ENCODE results near the gene ANKRD16. TPM values are rescaled to one million over a fixed set of nuclear protein-coding genes. Genes with fewer than 3 reads are reported as not detected.
"Not testable (repeated sequence)": the region's sequence is repeated elsewhere in the genome, so short reads cannot be mapped to it uniquely, and the experiment has no call there.

The ANKRD16 gene
- total RNA-seq, 2 donors from 2014 or later: 6.7 to 7.1 TPM

DNA sequence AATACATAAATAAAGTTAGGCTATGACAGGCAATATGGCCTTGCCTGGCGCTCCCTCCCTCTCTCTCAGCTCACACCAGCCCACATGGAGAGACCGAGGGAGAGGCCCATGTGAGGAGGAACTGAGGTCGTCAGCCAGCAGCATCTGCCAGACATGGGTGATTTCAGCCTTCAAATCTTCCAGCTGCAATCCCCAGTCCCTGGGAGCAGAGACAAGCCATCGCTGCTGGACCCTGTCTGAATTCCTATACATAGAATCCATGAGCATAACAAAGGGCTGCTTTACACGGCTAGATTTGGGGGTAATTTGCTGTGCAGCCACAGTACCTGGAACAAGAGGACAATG lies 35.6 kb downstream of the ANKRD16 start:
- ATAC-seq (no peak), DNase-seq (no peak)
- intact Hi-C loops (cut with DNase I, micrococcal nuclease): no loop called here

DNA sequence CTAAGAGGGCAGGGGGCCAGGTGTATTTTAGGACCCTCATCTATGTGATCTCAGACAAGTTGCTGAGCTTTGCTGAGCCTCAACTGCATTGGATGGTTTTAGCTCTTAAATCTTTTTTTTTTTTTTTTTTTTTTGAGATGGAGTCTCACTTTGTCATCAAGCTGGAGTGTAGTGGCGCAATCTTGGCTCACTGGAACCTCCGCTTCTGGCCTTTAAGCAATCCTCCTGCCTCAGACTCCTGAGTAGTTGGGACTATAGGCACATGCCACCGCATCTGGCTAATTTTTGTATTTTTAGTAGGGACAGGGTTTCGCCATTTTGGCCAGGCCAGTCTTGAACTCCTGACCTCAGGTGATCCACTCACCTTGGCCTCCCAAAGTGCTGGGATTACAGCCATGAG lies 43.0 kb downstream of the ANKRD16 start:
- DNase-seq; ATAC-seq; intact Hi-C loops (cut with DNase I, micrococcal nuclease): not testable (repeated sequence)

DNA sequence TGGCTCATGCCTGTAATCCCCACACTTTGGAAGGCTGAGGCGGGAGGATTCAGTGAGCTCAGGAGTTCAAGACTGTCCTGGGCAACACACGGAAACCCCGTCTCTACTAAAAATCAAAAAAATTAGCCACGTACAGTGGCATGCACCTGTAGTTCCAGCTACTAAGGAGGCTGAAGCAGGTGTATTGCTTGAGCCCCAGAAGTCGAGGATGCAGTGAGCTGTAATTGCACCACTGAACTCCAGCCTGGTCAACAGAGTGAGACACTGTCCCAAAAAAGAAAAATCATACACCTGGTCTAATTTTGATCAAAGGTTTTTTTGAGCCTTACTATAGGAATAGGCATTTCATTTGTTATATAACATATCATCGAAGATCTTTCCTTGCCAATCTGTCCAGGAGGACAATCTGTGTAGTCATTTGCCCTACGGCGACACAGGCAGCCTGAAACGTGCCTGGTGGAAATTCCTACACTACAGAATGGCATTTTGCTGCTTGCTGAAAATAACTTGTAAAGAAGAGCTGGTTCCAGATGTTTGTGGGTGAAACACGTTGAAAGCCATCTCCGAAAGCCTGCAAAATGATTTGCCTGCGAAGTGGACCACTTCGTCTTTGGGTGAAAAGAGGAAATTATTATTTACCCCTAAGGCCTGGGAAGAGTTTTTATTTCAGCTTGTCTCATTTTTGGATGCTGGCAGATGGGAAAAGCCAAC lies 45.2 kb downstream of the ANKRD16 start:
- intact Hi-C loops (cut with DNase I, micrococcal nuclease): no loop called here
- ATAC-seq (no peak), DNase-seq (no peak)

DNA sequence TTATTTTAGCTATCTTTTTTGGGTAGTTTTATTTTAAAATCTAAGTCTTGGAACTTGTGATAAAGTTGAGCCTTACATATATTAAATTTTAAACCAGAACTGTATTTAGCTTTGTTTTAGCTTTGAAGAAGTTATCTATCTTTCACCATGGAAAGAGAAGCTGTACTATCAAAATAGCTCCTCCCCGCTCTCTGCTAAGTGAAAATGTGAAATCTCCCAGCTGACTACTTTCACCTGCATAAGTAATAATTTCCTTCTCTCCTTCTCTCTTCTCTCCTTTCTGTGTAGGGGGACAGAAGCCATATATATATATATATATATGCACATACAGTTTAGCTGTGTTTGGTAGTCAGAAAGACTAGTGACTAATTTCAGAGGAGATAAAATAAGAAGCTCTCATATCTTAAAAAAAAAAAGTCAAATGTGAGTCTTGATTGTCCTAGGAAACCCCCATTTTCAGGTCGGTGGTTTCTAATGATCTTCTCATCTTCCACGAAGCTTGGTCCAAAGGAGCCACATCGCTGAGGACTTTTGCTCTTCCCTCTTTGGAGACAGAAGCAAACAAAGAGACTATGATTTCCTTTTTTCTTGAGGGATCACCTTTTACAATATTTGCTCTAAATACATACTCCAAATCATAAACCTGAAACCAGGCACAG lies 45.9 kb downstream of the ANKRD16 start:
- ATAC-seq (peak; percentile 56), DNase-seq (no peak)
- intact Hi-C loops (cut with DNase I, micrococcal nuclease): no loop called here

DNA sequence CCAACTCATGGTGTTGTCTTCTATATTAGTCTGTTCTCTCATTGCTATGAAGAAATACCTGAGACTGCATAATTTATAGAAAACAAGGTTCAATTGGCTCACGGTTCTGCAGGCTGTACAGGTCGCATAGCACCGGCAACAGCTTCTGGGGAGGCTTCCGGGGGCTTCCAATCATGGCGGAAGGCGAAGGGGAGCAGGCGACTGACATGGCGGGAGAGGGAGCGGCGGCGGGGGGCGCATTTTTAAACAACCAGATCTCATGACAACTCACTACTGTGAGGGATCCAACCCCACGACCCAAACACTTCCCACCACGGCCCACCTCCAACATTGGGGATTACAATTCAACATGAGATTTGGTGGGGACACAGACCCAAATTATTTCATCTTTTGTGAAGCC lies 47.7 kb downstream of the ANKRD16 start:
- intact Hi-C loops (cut with DNase I, micrococcal nuclease): no loop called here
- DNase-seq: no peak
- no peak for ATAC-seq

DNA sequence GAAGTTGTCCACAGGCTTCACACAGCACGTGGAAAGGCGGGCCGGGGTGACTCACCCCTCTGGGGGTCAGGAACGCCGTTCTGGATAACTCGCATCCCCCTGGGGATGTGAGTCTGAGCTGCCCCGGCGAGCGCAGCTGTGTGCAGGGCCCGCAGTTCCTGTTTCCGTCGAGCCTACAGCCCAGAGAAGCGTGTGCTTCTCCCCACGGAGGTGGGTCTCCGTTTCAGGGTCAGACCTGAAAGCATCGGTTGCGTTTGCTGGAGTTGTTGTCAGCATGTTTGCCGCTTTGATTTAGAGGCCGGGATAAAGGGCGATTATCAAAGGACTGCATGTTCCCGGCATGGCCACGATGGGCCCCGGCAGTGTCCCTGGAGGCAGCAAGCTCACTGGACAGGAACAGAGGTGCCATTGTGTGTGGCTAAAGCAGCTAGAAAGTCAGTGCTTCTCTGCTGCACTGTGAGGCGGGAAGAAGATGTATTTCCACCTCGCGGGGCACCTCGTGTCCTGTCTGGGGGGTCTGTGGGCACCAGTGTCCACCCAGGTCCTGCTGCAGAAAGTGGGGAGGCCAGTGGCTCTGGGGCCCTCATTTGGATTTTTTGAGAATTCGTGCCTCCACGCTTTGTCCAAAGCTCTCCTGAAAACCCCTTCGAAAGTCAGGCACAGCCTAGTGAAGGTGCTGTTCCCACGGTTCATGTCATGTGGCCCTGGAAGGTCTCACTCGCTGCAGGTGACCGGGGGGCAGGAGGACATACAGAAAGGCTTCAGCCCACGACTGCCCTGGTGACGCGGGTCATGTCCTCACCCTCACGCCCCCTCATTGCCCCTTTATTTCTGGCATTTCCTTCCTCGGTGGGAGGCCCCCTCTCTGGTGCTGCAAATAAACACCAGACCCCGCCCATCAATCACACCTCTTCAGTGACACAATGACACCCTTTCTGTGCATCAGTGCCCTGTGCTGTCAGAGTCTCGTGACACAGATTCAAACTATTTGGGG lies 49.1 kb downstream of the ANKRD16 start:
- ATAC-seq (no peak), DNase-seq (peak in 1 of 2 donors; percentile 41)
- intact Hi-C loops (cut with DNase I, micrococcal nuclease): no loop called here

DNA sequence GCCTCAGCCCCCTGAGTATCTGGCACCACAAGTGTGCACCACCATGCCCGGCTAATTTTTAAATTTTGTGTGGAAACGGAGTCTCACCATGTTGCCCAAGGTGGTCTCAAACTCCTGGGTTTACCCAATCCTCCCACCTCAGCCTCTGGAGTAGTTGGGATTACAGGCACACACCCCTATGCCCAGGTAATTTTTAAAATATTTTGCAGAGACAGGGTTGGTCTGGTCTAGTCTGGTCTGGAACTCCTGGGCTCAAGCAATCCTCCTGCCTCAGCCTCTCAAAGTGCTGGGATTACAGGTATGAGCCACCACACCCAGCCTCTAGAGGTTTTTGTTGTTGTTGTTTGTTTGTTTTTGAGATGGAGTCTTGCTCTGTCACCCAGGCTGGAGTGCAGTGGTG lies 53.5 kb downstream of the ANKRD16 start:
- DNase-seq; ATAC-seq; intact Hi-C loops (cut with DNase I, micrococcal nuclease): not testable (repeated sequence)

DNA sequence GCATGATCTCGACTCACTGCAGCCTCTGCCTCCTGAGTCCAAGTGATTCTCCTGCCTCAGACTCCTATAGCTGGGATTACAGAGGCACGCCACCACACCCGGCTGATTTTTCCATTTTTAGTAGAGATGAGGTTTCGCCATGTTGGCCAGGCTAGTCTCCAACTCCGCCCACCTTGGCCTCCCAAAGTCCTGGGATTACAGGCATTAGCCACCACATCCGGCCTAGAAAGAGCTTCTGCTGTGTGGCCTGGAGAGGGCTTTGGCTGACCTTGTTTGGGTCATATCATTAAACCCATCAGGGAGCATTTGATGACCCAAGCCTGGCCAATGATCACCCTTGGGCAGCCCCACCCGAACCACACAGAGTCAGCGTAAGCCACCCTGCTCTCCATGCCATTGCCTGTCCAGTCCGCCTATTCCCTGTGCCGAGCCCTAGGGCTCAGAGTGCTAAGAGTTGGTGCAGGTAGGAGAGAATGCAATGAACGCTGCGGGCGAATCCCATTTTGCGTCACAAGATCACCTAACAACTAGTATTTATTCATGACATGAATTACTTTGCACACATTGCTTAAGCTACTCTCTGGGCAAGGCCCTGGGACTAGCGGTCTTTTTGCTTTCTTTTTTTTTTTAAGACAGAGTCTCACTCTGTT lies 54.1 kb downstream of the ANKRD16 start:
- no peak for ATAC-seq
- DNase-seq: no peak
- intact Hi-C loops (cut with DNase I, micrococcal nuclease): no loop called here

DNA sequence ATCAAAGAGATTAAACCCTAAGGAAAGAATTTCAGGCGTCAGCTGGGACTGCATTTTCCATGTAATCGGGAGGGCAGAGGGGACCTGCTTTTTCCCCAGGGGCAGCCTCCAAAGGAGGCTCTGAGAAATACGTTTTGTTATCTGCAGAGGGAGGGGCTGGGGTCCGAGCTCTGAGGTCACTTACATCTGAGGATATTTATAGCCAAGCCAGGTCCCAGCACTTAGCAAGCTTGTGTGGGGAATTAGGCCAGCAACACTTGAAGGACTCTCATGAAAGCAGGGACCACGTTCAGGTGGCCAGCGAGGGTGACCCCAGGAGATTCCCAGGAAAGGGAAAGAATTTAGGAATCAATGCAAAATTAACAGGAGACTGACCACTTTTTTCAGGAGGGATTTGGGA lies 55.9 kb downstream of the ANKRD16 start:
- intact Hi-C loops (cut with DNase I, micrococcal nuclease): no loop called here
- ATAC-seq (no peak), DNase-seq (no peak)

DNA sequence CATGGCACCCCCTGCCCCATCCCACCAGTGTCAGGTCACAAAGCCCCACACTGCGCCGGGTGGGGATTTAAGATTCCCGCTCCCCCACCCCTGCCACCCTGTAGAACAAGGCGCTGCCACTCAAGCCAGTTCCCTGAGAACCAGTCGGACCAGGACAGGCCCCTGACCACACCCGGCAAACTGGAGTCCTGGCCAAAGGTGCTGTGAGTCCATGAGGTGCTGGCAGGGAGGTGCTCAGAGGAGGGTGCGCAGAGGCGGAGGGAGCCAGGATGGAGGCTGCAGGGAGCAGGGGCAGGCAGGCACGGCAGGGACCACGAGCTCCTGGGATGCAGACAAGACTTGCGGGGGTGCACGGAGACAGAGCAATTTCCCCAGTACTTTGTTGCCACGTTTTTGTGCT lies 56.7 kb downstream of the ANKRD16 start:
- intact Hi-C loops (cut with DNase I, micrococcal nuclease): no loop called here
- DNase-seq (peak; percentile 79 to 86), ATAC-seq (peak; percentile 100)

DNA sequence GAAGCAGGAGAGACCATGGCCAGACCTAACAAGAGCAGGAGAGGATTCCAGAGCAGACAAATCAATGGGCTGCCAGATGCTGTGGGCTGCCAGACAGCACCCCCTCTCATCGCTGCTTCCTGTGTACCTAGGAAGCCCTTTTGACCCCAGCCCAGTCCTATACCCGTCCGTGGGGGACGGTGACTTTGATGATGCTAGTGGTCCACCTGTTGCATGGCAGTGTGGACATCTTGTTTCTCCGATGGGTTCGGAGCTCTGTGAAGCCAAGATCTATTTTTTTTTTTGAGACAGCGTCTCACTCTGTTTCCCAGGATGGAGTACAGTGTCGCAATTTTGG lies 58.3 kb downstream of the ANKRD16 start:
- no peak for DNase-seq
- intact Hi-C loops (cut with DNase I, micrococcal nuclease): no loop called here
- ATAC-seq: no peak

DNA sequence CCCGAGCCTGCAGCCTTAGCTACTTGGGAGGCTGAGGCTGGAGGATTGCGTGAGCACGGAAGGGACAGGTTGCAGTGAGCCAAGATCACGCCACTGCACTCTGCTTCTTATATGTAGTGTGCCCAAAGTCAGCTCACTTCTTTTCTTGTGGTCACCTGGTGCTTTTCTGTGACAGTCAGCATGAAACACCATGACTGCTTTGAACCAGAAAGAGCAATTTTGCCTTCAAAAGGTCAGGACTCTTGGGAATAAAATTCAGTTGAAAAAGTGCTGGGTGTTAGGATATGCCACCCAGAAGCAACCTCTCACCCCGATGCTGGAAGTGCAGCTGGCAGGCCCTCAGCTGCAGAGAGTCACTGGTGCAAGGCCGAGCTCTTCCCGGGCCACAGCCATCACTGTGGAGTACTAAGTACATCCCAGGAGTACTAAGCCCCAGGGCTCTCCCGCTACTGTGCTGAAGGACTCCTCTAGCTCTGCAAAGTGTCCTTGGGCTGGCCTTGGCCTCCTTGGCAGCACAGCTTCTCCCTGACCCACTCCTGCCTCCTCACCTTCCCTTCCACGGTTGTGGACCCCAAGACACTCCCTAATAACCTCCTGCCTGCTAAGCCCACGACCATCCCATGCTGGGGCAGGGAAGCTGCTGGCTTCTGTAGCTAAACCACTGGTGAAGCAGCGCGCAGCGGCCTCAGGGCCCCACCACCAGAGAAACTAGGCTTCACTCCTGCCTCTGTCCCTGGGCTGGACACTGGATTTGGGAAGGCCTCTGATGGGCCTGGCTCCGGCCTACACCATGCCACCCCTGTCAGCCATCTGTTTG lies 58.9 kb downstream of the ANKRD16 start:
- ATAC-seq (no peak), DNase-seq (no peak)
- intact Hi-C loops (cut with DNase I, micrococcal nuclease): no loop called here

DNA sequence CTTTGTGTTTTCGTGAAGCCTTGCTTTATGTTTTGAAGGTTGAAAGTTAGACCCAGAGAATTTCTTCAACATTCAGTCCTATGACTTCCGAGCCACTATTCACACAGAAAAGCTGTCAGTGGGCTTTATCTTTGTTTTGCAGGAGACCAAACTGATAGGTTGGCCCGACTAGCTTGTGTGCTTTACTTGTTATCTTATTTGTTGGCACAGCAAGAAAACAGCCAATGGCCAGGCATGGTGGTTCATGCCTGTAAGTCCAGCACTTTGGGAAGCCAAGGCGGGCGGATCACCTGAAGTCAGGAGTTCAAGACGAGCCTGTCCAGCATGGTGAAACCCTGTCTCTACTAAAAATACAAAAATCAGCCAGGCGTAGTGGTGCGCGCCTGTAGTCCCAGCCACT lies 60.4 kb downstream of the ANKRD16 start:
- ATAC-seq (no peak), DNase-seq (no peak)
- intact Hi-C loops (cut with DNase I, micrococcal nuclease): no loop called here

DNA sequence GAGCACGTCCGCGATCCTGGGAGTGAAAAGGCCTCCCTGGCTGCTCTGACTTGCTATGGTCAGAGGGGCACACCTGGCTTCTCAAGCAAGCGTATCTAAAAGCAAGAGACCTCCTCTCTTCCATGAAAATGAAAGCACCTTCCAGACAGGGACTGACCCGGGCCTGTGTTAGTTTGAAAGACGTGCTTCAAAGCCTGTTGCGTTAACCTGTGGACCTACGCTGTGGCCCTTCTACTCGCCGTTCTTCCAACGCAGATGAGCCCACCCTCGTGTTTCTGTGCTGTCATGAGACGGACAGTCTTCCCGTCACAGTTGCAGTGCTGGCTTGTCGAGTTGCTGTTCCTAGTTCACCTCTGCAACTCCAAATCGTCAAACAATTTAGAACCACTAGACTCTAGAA lies 61.0 kb downstream of the ANKRD16 start:
- no peak for ATAC-seq
- DNase-seq: no peak
- intact Hi-C loops (cut with DNase I, micrococcal nuclease): no loop called here

DNA sequence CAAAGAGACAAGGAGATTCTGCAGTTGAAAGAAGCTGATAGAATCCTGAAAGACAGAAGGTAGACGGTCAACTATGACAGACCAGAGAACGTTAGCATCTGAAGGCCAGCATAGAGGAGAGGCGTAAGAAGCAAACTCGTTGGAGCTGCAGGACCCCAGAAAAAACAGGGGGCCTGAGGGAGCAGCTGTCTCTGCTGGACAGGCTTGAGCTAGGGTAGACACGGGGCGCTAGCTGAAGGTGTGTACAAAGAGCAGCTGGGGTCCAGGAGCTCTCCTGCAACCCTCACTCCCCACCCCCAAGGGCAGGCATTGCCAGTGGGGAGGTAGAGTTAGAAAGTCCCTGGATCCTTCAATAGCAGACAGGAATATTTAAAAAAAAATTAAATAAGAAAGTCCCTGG lies 61.9 kb downstream of the ANKRD16 start:
- ATAC-seq (no peak), DNase-seq (no peak)
- intact Hi-C loops (cut with DNase I, micrococcal nuclease): no loop called here

DNA sequence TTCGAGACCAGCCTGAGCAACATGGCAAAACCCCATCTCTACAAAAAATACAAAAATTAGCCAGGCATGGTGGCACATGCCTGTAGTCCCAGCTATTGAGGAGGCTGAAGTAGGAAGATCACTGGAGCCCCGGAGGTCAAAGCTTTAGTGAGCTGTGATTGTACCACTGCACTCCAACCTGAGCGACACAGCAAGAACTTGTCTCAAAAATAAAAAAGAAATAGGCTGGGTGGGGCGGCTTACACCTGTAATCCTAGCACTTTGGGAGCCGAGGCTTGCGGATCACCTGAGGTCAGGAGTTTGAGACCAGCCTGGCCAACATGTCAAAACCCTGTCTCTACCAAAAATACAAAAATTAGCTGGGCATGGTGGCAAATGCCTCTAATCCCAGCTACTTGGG lies 63.2 kb downstream of the ANKRD16 start:
- DNase-seq; intact Hi-C loops (cut with DNase I, micrococcal nuclease); ATAC-seq: not testable (repeated sequence)

DNA sequence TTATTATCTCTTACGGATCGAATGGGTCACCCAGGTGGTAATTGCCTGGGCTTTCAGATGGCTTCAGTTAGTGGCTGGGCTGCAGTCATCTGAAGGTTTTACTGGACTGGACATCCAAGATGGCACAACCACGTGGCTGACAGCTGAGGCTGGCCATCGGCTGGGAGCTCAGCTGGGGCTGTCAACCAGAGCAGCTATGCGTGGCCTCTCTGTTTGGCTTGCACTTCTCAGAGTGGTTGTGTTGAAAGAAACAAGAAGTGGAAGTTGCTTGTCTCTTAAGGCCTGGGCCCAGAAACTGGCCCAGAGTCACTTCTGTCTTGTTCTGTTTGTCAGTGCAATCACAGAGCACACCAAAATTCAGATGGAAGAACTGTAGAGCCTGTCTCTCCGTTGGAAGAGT lies 70.8 kb downstream of the ANKRD16 start:
- intact Hi-C loops (cut with DNase I, micrococcal nuclease): loop anchor here in 1 of 2 donors (10.0 kb wide), 1 partner anchor 56 kb away; no protein-coding TSS in a partner anchor
- ATAC-seq: no peak
- no peak for DNase-seq

DNA sequence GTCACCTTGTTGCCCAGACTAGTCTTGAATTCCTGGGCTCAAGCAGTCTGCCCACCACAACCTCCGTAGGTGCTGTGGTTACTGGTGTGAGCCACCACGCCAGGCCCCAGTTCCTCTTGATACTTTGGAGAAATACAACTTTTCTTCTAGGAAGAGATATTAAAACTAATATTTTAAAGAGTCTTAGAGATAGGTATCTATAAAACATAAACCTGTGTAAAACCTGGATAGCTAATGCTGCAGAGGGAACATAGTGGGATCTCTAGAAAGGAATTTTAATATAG lies 71.7 kb downstream of the ANKRD16 start:
- ATAC-seq: no peak
- intact Hi-C loops (cut with DNase I, micrococcal nuclease): loop anchor here in 1 of 2 donors (10.0 kb wide), 1 partner anchor 57 kb away; no protein-coding TSS in a partner anchor
- DNase-seq: no peak

Data from left colon (tissue), 2 donors.